ENCODE measurements around the gene CNTD1. TPM values are rescaled to one million over a fixed set of nuclear protein-coding genes. Genes with fewer than 3 reads are reported as not detected.

Gene CNTD1
- total RNA-seq, 2 experiments from 2014 or later, result 0.06 TPM; not detected in 1

- H4K20me1 ChIP-seq (ENCODE audit: insufficient read depth, low read length), result no peaks in the 10 kb centered on the region
- POLR2A ChIA-PET, result interaction anchor here (0.6 kb wide), 1 partner anchor 23 kb away, joined by 3 read pairs; no protein-coding TSS in a partner anchor
- H3K4me3 ChIP-seq (ENCODE audit: low read depth, low read length, poor library complexity, severe bottlenecking), result no peak overlapping the region
- H3K36me3 ChIP-seq (ENCODE audit: insufficient read depth, low read length), result peaks cover 43% of the 10 kb centered on the region
- BruUV-seq (replicated peaks), result no TSS peak
- H3K9me2 ChIP-seq (ENCODE audit: insufficient read depth, low read length), result no peaks in the 10 kb centered on the region
- no peaks in the 10 kb centered on the region for H3K9me3 ChIP-seq (ENCODE audit: low read length)
- TF ChIP-seq EZH2phosphoT487 (IDR thresholded peaks at IDR 0.05; ENCODE audit: borderline replicate concordance, low read depth, low read length), result no peak
- no peak for TF ChIP-seq CTCF (conservative IDR thresholded peaks at IDR 0.05; ENCODE audit: low read length)
- CTCF ChIA-PET (ENCODE audit: unreplicated experiment), result no interaction called here
- intact Hi-C loops (cut with micrococcal nuclease; ENCODE audit: unreplicated experiment), result no loop called here
- DNase-seq (ENCODE audit: low spot score), result no peak
- H3K79me2 ChIP-seq (ENCODE audit: insufficient read depth, low read depth, low read length), result peaks cover 2% of the 10 kb centered on the region; the same call in 1 of the 2 replicates
- no peak overlapping the region for H2AFZ ChIP-seq (ENCODE audit: low read length)
- no peak overlapping the region for H3K4me2 ChIP-seq (ENCODE audit: low read length)
- H3K4me1 ChIP-seq (ENCODE audit: insufficient read depth, low read length, poor library complexity, severe bottlenecking), result peaks cover 3% of the 10 kb centered on the region
- H3K27ac ChIP-seq (ENCODE audit: low read depth, low read length, poor library complexity, severe bottlenecking), result no peak overlapping the region
Measured at GRCh38 chr17:42779304-42779935, 19.2 kb upstream of the CNTD1 start.

GRCh38 chr17:42779936-42780850 lies 18.5 kb upstream of the CNTD1 start, which contains the start of gene WNK4:
WNK4 (plus strand) TSS chr17:42780610; CDS start chr17:42780699, 89 bp downstream.
- H3K79me2 ChIP-seq (ENCODE audit: insufficient read depth, low read depth, low read length), result no peaks in the 10 kb centered on the region
- intact Hi-C loops (cut with micrococcal nuclease; ENCODE audit: unreplicated experiment), result no loop called here
- no peaks in the 10 kb centered on the region for H3K4me1 ChIP-seq (ENCODE audit: insufficient read depth, low read length, poor library complexity, severe bottlenecking)
- no peak within 1 kb of the TSS for H3K27ac ChIP-seq (ENCODE audit: low read depth, low read length, poor library complexity, severe bottlenecking)
- CTCF ChIA-PET (ENCODE audit: unreplicated experiment), result interaction anchor here (0.6 kb wide), 1 partner anchor 125 kb away, joined by 3 read pairs; no protein-coding TSS in a partner anchor
- H3K9me3 ChIP-seq (ENCODE audit: low read length), result no peaks in the 10 kb centered on the region
- DNase-seq (ENCODE audit: low spot score), result no peak
- POLR2A ChIA-PET, result no interaction called here
- H3K4me3 ChIP-seq (ENCODE audit: low read depth, low read length, poor library complexity, severe bottlenecking), result no peak within 1 kb of the TSS
- no peak for TF ChIP-seq CTCF (conservative IDR thresholded peaks at IDR 0.05; ENCODE audit: low read length)
- TF ChIP-seq EZH2phosphoT487 (IDR thresholded peaks at IDR 0.05; ENCODE audit: borderline replicate concordance, low read depth, low read length), result no peak
- no peak within 1 kb of the TSS for H3K4me2 ChIP-seq (ENCODE audit: low read length)
- H3K9me2 ChIP-seq (ENCODE audit: insufficient read depth, low read length), result no peaks in the 10 kb centered on the region
- peaks cover 40% of the 10 kb centered on the region for H3K36me3 ChIP-seq (ENCODE audit: insufficient read depth, low read length)
- no peak within 1 kb of the TSS for H2AFZ ChIP-seq (ENCODE audit: low read length)
- BruUV-seq (replicated peaks), result no TSS peak
- H4K20me1 ChIP-seq (ENCODE audit: insufficient read depth, low read length), result no peaks in the 10 kb centered on the region

All from OCI-LY7 (cell line).